ENCODE results near the gene SDK2. TPM values are rescaled to one million over a fixed set of nuclear protein-coding genes. Genes with fewer than 3 reads are reported as not detected.

SDK2 gene
- total and polyA plus RNA-seq, 2 of the 4 experiments (the other 2 are of a cell fraction), result under 0.01 to 0.03 TPM

- no peak overlapping the region for H4K8ac ChIP-seq (ENCODE audit: low read depth in 2 of 2, low read length in 2 of 2)
- H3K9ac ChIP-seq (ENCODE audit: low read depth, low read length), result no peak overlapping the region
- no peaks in the 10 kb centered on the region for H3K27me3 ChIP-seq (ENCODE audit: control insufficient read depth, insufficient read depth, low read length)
- H3K4me2 ChIP-seq (ENCODE audit: low read depth, low read length), result no peak overlapping the region
- no peaks in the 10 kb centered on the region for H3K9me1 ChIP-seq (ENCODE audit: insufficient read depth, low read length)
- no peaks in the 10 kb centered on the region for H3K36me3 ChIP-seq (ENCODE audit: control insufficient read depth, insufficient read depth, low read length)
- TF ChIP-seq CTCF (conservative IDR thresholded peaks at IDR 0.05; ENCODE audit: low read depth, low read length), result no peak
- no peak for TF ChIP-seq CHD1 (IDR thresholded peaks at IDR 0.05; ENCODE audit: low read depth, low read length)
- no peak for TF ChIP-seq POLR2A (IDR thresholded peaks at IDR 0.05; ENCODE audit: low read depth, low read length)
- TF ChIP-seq NFE2L2 (IDR thresholded peaks at IDR 0.05; ENCODE audit: low read depth, low read length), result no peak
- no peak for TF ChIP-seq BHLHE40 (IDR thresholded peaks at IDR 0.05; ENCODE audit: low read depth, low read length)
- no peak for TF ChIP-seq CEBPB (IDR thresholded peaks at IDR 0.05; ENCODE audit: low read depth, low read length)
- no peak for TF ChIP-seq MAZ (IDR thresholded peaks at IDR 0.05; ENCODE audit: borderline replicate concordance, low read depth, low read length)
- TF ChIP-seq SMC3 (IDR thresholded peaks at IDR 0.05; ENCODE audit: low read depth, low read length), result no peak
- TF ChIP-seq, protein P1, sequence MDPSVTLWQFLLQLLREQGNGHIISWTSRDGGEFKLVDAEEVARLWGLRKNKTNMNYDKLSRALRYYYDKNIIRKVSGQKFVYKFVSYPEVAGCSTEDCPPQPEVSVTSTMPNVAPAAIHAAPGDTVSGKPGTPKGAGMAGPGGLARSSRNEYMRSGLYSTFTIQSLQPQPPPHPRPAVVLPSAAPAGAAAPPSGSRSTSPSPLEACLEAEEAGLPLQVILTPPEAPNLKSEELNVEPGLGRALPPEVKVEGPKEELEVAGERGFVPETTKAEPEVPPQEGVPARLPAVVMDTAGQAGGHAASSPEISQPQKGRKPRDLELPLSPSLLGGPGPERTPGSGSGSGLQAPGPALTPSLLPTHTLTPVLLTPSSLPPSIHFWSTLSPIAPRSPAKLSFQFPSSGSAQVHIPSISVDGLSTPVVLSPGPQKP (IDR thresholded peaks at IDR 0.05; ENCODE audit: borderline replicate concordance, low read depth, low read length), result no peak
- TF ChIP-seq, protein P2, sequence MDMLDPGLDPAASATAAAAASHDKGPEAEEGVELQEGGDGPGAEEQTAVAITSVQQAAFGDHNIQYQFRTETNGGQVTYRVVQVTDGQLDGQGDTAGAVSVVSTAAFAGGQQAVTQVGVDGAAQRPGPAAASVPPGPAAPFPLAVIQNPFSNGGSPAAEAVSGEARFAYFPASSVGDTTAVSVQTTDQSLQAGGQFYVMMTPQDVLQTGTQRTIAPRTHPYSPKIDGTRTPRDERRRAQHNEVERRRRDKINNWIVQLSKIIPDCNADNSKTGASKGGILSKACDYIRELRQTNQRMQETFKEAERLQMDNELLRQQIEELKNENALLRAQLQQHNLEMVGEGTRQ (IDR thresholded peaks at IDR 0.05; ENCODE audit: low read depth, low read length), result no peak
- no peak for TF ChIP-seq MXI1 (IDR thresholded peaks at IDR 0.05; ENCODE audit: borderline replicate concordance, low read depth, low read length)
- TF ChIP-seq RAD21 (IDR thresholded peaks at IDR 0.05; ENCODE audit: low read length), result no peak
- no peak for TF ChIP-seq RFX5 (IDR thresholded peaks at IDR 0.05; ENCODE audit: low read depth, low read length)
- no peak for TF ChIP-seq FOS (IDR thresholded peaks at IDR 0.05; ENCODE audit: low read depth, low read length)
- no peak overlapping the region for H3K4me3 ChIP-seq (ENCODE audit: insufficient read depth, low read depth, low read length)
- no peak overlapping the region for H3K56ac ChIP-seq (ENCODE audit: extremely low read depth, insufficient read depth, low read length)
- no peak overlapping the region for H2BK120ac ChIP-seq (ENCODE audit: low read depth, low read length)
- no peak overlapping the region for H4K91ac ChIP-seq (ENCODE audit: insufficient read depth, low read depth, low read length)
- no peak overlapping the region for H3K18ac ChIP-seq (ENCODE audit: low read depth, low read length)
- no TSS peak for BruUV-seq (replicated peaks)
- no peaks in the 10 kb centered on the region for H4K20me1 ChIP-seq (ENCODE audit: insufficient read depth, low read length)
- intact Hi-C loops (cut with micrococcal nuclease) (no loop called here), in situ Hi-C loops (cut with MboI; ENCODE audit: low sequenced_read_pairs) (loop anchor here (25.0 kb wide), 2 partner anchors 108 to 383 kb away; no protein-coding TSS in a partner anchor), dilution Hi-C loops (cut with HindIII; ENCODE audit: low sequenced_read_pairs, unreplicated experiment) (no loop called here)
- no peaks in the 10 kb centered on the region for H3K4me1 ChIP-seq (ENCODE audit: control insufficient read depth, insufficient read depth, low read length)
- peaks cover 30% of the 10 kb centered on the region for H3K9me3 ChIP-seq (ENCODE audit: control insufficient read depth, insufficient read depth, low read length)
- no peak overlapping the region for H2BK20ac ChIP-seq (ENCODE audit: low read depth, low read length)
- CTCF ChIA-PET, result no interaction called here
- no peak overlapping the region for H2AK5ac ChIP-seq (ENCODE audit: low read depth, low read length)
- no peak overlapping the region for H2BK5ac ChIP-seq (ENCODE audit: low read depth, low read length, poor library complexity, severe bottlenecking)
- H2BK15ac ChIP-seq (ENCODE audit: low read depth, low read length), result no peak overlapping the region
- H3K79me1 ChIP-seq (ENCODE audit: low read depth in 1 of 2, low read length in 2 of 2), result no peaks in the 10 kb centered on the region
- POLR2A ChIA-PET (ENCODE audit: unreplicated experiment), result no interaction called here
- H3K14ac ChIP-seq (replicated peaks; ENCODE audit: low read depth, low read length), result no peak overlapping the region
- no peak overlapping the region for H4K5ac ChIP-seq (ENCODE audit: low read depth, low read length)
- H2AFZ ChIP-seq (replicated peaks; ENCODE audit: low read length, poor library complexity), result no peak overlapping the region
- H3K23ac ChIP-seq (ENCODE audit: low read depth, low read length), result no peak overlapping the region
- H2AK9ac ChIP-seq (replicated peaks; ENCODE audit: low read depth, low read length, poor library complexity), result no peak overlapping the region
- DNase-seq, result no peak
- H3K4ac ChIP-seq (ENCODE audit: low read depth, low read length), result no peak overlapping the region
- no peak overlapping the region for H3K27ac ChIP-seq (ENCODE audit: insufficient read depth, low read length)
- 93% methylated on average over 3 of the region's 20 CpGs; no CpG with 5 or more reads in 1 of the 2 experiments for WGBS, 2 experiments (ENCODE audit: extremely low coverage in 2 of 2, insufficient read length in 1 of 2)
- ATAC-seq (ENCODE audit: low read depth), result no peak
Measured at GRCh38 chr17:73603971-73604370, 40.3 kb downstream of the SDK2 start.
